ENCODE measurements around the gene RTCB.

DNA sequence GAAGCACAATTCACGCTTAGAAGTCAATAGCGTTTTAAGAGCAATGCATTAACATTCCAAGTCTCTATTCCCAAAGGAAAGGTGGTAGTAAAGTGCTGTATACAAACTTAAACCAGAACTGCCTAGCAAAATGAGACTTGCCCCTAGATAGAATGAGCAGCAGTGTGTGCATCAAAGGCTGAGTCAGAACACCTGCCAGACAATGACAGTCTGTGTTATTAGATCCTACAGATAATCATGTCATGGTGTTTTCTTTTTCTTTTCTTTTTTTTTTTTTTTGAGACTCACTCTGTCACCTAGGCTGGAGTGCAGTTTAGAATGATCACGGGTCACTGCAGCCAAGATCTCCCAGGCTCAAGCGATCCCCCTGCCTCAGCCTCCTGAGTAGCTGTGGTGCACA lies 1.6 kb downstream of the RTCB start:
- TF ChIP-seq ZNF331 (CRISPR knock-in tag; IDR thresholded peaks at IDR 0.05; ENCODE audit: low read depth) (no peak), CREB1 (CRISPR knock-in tag; IDR thresholded peaks at IDR 0.05; ENCODE audit: low read depth) (no peak), EZH2phosphoT487 (IDR thresholded peaks at IDR 0.05; ENCODE audit: unreplicated experiment) (no peak), EZH2 (IDR thresholded peaks at IDR 0.05; ENCODE audit: low read depth, unreplicated experiment) (no peak), POLR2AphosphoS5 (IDR thresholded peaks at IDR 0.05; ENCODE audit: low read depth) (no peak), STAT1 (IDR thresholded peaks at IDR 0.05; ENCODE audit: unreplicated experiment) (no peak), NANOG (IDR thresholded peaks at IDR 0.05; ENCODE audit: borderline replicate concordance) (no peak), JUNB (IDR thresholded peaks at IDR 0.05; ENCODE audit: unreplicated experiment) (no peak)
- TF ChIP-seq, protein P1, sequence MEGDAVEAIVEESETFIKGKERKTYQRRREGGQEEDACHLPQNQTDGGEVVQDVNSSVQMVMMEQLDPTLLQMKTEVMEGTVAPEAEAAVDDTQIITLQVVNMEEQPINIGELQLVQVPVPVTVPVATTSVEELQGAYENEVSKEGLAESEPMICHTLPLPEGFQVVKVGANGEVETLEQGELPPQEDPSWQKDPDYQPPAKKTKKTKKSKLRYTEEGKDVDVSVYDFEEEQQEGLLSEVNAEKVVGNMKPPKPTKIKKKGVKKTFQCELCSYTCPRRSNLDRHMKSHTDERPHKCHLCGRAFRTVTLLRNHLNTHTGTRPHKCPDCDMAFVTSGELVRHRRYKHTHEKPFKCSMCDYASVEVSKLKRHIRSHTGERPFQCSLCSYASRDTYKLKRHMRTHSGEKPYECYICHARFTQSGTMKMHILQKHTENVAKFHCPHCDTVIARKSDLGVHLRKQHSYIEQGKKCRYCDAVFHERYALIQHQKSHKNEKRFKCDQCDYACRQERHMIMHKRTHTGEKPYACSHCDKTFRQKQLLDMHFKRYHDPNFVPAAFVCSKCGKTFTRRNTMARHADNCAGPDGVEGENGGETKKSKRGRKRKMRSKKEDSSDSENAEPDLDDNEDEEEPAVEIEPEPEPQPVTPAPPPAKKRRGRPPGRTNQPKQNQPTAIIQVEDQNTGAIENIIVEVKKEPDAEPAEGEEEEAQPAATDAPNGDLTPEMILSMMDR (conservative IDR thresholded peaks at IDR 0.05; ENCODE audit: low read depth in 2 of 2) = no peak
- TF ChIP-seq, protein P2, sequence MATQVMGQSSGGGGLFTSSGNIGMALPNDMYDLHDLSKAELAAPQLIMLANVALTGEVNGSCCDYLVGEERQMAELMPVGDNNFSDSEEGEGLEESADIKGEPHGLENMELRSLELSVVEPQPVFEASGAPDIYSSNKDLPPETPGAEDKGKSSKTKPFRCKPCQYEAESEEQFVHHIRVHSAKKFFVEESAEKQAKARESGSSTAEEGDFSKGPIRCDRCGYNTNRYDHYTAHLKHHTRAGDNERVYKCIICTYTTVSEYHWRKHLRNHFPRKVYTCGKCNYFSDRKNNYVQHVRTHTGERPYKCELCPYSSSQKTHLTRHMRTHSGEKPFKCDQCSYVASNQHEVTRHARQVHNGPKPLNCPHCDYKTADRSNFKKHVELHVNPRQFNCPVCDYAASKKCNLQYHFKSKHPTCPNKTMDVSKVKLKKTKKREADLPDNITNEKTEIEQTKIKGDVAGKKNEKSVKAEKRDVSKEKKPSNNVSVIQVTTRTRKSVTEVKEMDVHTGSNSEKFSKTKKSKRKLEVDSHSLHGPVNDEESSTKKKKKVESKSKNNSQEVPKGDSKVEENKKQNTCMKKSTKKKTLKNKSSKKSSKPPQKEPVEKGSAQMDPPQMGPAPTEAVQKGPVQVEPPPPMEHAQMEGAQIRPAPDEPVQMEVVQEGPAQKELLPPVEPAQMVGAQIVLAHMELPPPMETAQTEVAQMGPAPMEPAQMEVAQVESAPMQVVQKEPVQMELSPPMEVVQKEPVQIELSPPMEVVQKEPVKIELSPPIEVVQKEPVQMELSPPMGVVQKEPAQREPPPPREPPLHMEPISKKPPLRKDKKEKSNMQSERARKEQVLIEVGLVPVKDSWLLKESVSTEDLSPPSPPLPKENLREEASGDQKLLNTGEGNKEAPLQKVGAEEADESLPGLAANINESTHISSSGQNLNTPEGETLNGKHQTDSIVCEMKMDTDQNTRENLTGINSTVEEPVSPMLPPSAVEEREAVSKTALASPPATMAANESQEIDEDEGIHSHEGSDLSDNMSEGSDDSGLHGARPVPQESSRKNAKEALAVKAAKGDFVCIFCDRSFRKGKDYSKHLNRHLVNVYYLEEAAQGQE (IDR thresholded peaks at IDR 0.05; ENCODE audit: unreplicated experiment) = no peak
- TF ChIP-seq, protein P3, sequence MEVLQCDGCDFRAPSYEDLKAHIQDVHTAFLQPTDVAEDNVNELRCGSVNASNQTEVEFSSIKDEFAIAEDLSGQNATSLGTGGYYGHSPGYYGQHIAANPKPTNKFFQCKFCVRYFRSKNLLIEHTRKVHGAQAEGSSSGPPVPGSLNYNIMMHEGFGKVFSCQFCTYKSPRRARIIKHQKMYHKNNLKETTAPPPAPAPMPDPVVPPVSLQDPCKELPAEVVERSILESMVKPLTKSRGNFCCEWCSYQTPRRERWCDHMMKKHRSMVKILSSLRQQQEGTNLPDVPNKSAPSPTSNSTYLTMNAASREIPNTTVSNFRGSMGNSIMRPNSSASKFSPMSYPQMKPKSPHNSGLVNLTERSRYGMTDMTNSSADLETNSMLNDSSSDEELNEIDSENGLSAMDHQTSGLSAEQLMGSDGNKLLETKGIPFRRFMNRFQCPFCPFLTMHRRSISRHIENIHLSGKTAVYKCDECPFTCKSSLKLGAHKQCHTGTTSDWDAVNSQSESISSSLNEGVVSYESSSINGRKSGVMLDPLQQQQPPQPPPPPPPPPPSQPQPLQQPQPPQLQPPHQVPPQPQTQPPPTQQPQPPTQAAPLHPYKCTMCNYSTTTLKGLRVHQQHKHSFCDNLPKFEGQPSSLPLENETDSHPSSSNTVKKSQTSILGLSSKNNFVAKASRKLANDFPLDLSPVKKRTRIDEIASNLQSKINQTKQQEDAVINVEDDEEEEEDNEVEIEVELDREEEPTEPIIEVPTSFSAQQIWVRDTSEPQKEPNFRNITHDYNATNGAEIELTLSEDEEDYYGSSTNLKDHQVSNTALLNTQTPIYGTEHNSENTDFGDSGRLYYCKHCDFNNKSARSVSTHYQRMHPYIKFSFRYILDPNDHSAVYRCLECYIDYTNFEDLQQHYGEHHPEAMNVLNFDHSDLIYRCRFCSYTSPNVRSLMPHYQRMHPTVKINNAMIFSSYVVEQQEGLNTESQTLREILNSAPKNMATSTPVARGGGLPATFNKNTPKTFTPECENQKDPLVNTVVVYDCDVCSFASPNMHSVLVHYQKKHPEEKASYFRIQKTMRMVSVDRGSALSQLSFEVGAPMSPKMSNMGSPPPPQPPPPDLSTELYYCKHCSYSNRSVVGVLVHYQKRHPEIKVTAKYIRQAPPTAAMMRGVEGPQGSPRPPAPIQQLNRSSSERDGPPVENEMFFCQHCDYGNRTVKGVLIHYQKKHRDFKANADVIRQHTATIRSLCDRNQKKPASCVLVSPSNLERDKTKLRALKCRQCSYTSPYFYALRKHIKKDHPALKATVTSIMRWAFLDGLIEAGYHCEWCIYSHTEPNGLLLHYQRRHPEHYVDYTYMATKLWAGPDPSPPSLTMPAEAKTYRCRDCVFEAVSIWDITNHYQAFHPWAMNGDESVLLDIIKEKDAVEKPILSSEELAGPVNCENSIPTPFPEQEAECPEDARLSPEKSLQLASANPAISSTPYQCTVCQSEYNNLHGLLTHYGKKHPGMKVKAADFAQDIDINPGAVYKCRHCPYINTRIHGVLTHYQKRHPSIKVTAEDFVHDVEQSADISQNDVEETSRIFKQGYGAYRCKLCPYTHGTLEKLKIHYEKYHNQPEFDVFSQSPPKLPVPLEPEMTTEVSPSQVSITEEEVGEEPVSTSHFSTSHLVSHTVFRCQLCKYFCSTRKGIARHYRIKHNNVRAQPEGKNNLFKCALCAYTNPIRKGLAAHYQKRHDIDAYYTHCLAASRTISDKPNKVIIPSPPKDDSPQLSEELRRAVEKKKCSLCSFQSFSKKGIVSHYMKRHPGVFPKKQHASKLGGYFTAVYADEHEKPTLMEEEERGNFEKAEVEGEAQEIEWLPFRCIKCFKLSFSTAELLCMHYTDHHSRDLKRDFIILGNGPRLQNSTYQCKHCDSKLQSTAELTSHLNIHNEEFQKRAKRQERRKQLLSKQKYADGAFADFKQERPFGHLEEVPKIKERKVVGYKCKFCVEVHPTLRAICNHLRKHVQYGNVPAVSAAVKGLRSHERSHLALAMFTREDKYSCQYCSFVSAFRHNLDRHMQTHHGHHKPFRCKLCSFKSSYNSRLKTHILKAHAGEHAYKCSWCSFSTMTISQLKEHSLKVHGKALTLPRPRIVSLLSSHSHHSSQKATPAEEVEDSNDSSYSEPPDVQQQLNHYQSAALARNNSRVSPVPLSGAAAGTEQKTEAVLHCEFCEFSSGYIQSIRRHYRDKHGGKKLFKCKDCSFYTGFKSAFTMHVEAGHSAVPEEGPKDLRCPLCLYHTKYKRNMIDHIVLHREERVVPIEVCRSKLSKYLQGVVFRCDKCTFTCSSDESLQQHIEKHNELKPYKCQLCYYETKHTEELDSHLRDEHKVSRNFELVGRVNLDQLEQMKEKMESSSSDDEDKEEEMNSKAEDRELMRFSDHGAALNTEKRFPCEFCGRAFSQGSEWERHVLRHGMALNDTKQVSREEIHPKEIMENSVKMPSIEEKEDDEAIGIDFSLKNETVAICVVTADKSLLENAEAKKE (CRISPR knock-in tag; IDR thresholded peaks at IDR 0.05) = no peak
- TF ChIP-seq, protein P4, sequence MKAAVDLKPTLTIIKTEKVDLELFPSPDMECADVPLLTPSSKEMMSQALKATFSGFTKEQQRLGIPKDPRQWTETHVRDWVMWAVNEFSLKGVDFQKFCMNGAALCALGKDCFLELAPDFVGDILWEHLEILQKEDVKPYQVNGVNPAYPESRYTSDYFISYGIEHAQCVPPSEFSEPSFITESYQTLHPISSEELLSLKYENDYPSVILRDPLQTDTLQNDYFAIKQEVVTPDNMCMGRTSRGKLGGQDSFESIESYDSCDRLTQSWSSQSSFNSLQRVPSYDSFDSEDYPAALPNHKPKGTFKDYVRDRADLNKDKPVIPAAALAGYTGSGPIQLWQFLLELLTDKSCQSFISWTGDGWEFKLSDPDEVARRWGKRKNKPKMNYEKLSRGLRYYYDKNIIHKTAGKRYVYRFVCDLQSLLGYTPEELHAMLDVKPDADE (IDR thresholded peaks at IDR 0.05) = no peak
